Esophagus muscularis mucosa (tissue), 4 donors: ENCODE data around the gene MANBA.

Source experiments
- CTCF ChIP-seq, 3 experiments: fragments of 200-600 bp in 2 of 3; fragments of 450-650 bp in 1 of 3; sonication (generic) in 2 of 3; IDR thresholded peaks; one replicate each; pipeline ENCODE4 v1.5.1; 2017 to 2019; ENCODE audit warnings: antibody characterized with exemption in 3 of 3, mild to moderate bottlenecking in 2 of 3, moderate library complexity in 1 of 3
- EP300 ChIP-seq: sonication (generic); formaldehyde crosslinking; IDR thresholded peaks from one replicate; pipeline ENCODE4 v1.6.1; 2017; ENCODE audit warnings: antibody characterized with exemption
- POLR2A ChIP-seq: fragments of 450-650 bp; IDR thresholded peaks from one replicate; pipeline ENCODE4 v1.6.1; 2017; ENCODE audit warnings: antibody characterized with exemption, moderate library complexity, mild to moderate bottlenecking, low read depth

- no peak for TF ChIP-seq CTCF (IDR thresholded peaks at IDR 0.05)
- no peak for TF ChIP-seq POLR2A
- no peak for TF ChIP-seq EP300
Measured at GRCh38 chr4:102779204-102779603, 18.4 kb upstream of the MANBA start.
